ENCODE results near the gene FLT4. TPM values are rescaled to one million over a fixed set of nuclear protein-coding genes. Genes with fewer than 3 reads are reported as not detected.
A peak's percentile ranks its signal among the peaks of the same experiment; 100 is the strongest.
"Not testable (repeated sequence)": the region's sequence is repeated elsewhere in the genome, so short reads cannot be mapped to it uniquely, and the experiment has no call there.

Gene FLT4
- total and polyA plus RNA-seq, 4 donors, result 2.0 to 19.9 (median 7.6) TPM

GRCh38 chr5:180665682-180666404 lies 16.4 kb upstream of the FLT4 start:
- WGBS, result 84% methylated on average over 22 of the region's 22 CpGs

GRCh38 chr5:180658774-180659564 lies 9.6 kb upstream of the FLT4 start:
- no peaks in the 10 kb centered on the region for H3K9me3 ChIP-seq (ENCODE audit: control insufficient read depth in 4 of 4, low read length in 3 of 4)
- no peaks in the 10 kb centered on the region for H3K27me3 ChIP-seq (ENCODE audit: control insufficient read depth in 4 of 4, insufficient read depth in 4 of 4, low read length in 3 of 4)
- peak overlapping the region in 1 of 3 donors; percentile 3 for H3K4me3 ChIP-seq (ENCODE audit: low read depth in 1 of 3, low read length in 3 of 3)
- no peak for DNase-seq (ENCODE audit: low spot score)
- H3K9ac ChIP-seq (ENCODE audit: low read depth in 1 of 2, low read length in 2 of 2), result no peak overlapping the region
- H3K36me3 ChIP-seq (ENCODE audit: control insufficient read depth in 4 of 4, insufficient read depth in 3 of 4, low read depth in 1 of 4, low read length in 3 of 4), result no peaks in the 10 kb centered on the region
- 29% methylated on average over 54 of the region's 54 CpGs for WGBS
- no peak for TF ChIP-seq FOXA2 (IDR thresholded peaks at IDR 0.05)
- no peak for TF ChIP-seq ZBTB33 (IDR thresholded peaks at IDR 0.05)
- TF ChIP-seq HNF4G (IDR thresholded peaks at IDR 0.05), result no peak
- TF ChIP-seq REST (IDR thresholded peaks at IDR 0.05), result no peak
- TF ChIP-seq JUND (IDR thresholded peaks at IDR 0.05), result no peak
- TF ChIP-seq EGR1 (IDR thresholded peaks at IDR 0.05; ENCODE audit: low read depth in 2 of 2), result no peak
- TF ChIP-seq RAD21 (IDR thresholded peaks at IDR 0.05), result no peak
- no peak for TF ChIP-seq NR2F2 (IDR thresholded peaks at IDR 0.05)
- TF ChIP-seq RXRA (IDR thresholded peaks at IDR 0.05), result no peak
- TF ChIP-seq FOXA1 (IDR thresholded peaks at IDR 0.05), result no peak
- no peak for TF ChIP-seq GABPA (IDR thresholded peaks at IDR 0.05 in 1 of 2, conservative IDR thresholded peaks at IDR 0.05 in 1 of 2)
- TF ChIP-seq CTCF (IDR thresholded peaks at IDR 0.05; ENCODE audit: low read depth, low read length, missing input control), result no peak
- TF ChIP-seq SP1 (IDR thresholded peaks at IDR 0.05), result no peak
- TF ChIP-seq ATF3 (IDR thresholded peaks at IDR 0.05), result no peak
- TF ChIP-seq TAF1 (conservative IDR thresholded peaks at IDR 0.05), result no peak
- TF ChIP-seq YY1 (IDR thresholded peaks at IDR 0.05), result no peak
- H3K27ac ChIP-seq (ENCODE audit: low read depth in 1 of 2, low read length in 2 of 2), result no peak overlapping the region
- no peaks in the 10 kb centered on the region for H3K4me1 ChIP-seq (ENCODE audit: control insufficient read depth in 4 of 4, insufficient read depth in 4 of 4, low read length in 3 of 4)

More at GRCh38 chr5:180665682-180666404, 16.4 kb upstream of the FLT4 start:
- Histone ChIP-seq H3K27me3 (ENCODE audit: control insufficient read depth in 4 of 4, insufficient read depth in 4 of 4, low read length in 3 of 4) (peaks cover 0 to 5% (median 0%) of the 10 kb centered on the region in 4 donors), H3K27ac (ENCODE audit: low read depth in 1 of 2, low read length in 2 of 2) (no peak overlapping the region), H3K9me3 (ENCODE audit: control insufficient read depth in 4 of 4, low read length in 3 of 4) (peaks cover 0 to 3% (median 0%) of the 10 kb centered on the region in 4 donors), H3K4me1 (ENCODE audit: control insufficient read depth in 4 of 4, insufficient read depth in 4 of 4, low read length in 3 of 4) (peaks cover 0 to 2% (median 0%) of the 10 kb centered on the region in 4 donors), H3K4me3 (ENCODE audit: low read depth in 1 of 3, low read length in 3 of 3) (no peak overlapping the region), H3K36me3 (ENCODE audit: control insufficient read depth in 4 of 4, insufficient read depth in 3 of 4, low read depth in 1 of 4, low read length in 3 of 4) (no peaks in the 10 kb centered on the region), H3K9ac (ENCODE audit: low read depth in 1 of 2, low read length in 2 of 2) (no peak overlapping the region)
- no peak for DNase-seq (ENCODE audit: low spot score)
- TF ChIP-seq FOXA2 (IDR thresholded peaks at IDR 0.05) (no peak), ATF3 (IDR thresholded peaks at IDR 0.05) (no peak), HNF4A (conservative IDR thresholded peaks at IDR 0.05) (no peak), HNF4G (IDR thresholded peaks at IDR 0.05) (no peak), MAX (IDR thresholded peaks at IDR 0.05) (no peak), RAD21 (IDR thresholded peaks at IDR 0.05) (no peak)

GRCh38 chr5:180655243-180655642 lies 5.8 kb upstream of the FLT4 start:
- not testable (repeated sequence) for DNase-seq (ENCODE audit: low spot score); H3K27me3 ChIP-seq (ENCODE audit: control insufficient read depth in 4 of 4, insufficient read depth in 4 of 4, low read length in 3 of 4)
- WGBS, result 86% methylated on average over 16 of the region's 16 CpGs

More at GRCh38 chr5:180655243-180655642, 5.8 kb upstream of the FLT4 start:
- not testable (repeated sequence) for H3K4me3 ChIP-seq (ENCODE audit: low read depth in 1 of 3, low read length in 3 of 3); H3K27ac ChIP-seq (ENCODE audit: low read depth in 1 of 2, low read length in 2 of 2); H3K9ac ChIP-seq (ENCODE audit: low read depth in 1 of 2, low read length in 2 of 2); H3K9me3 ChIP-seq (ENCODE audit: control insufficient read depth in 4 of 4, low read length in 3 of 4); H3K36me3 ChIP-seq (ENCODE audit: control insufficient read depth in 4 of 4, insufficient read depth in 3 of 4, low read depth in 1 of 4, low read length in 3 of 4); H3K4me1 ChIP-seq (ENCODE audit: control insufficient read depth in 4 of 4, insufficient read depth in 4 of 4, low read length in 3 of 4)

Data from liver (tissue), 9 donors.